Loucy (cell line): Measurements from ENCODE around the gene WWTR1.

Source experiments
- CTCF ChIP-seq: fragments of 200-600 bp; sonication (generic); conservative IDR thresholded peaks from 2 replicates; pipeline ENCODE4 v1.5.1; 2014; ENCODE audit warnings: mild to moderate bottlenecking, antibody characterized with exemption, low read length
- EZH2phosphoT487 ChIP-seq: fragments of 200-600 bp; IDR thresholded peaks from 2 replicates; pipeline ENCODE4 v1.6.1; 2018; ENCODE audit warnings: antibody characterized with exemption, mild to moderate bottlenecking, moderate library complexity, borderline replicate concordance

- TF ChIP-seq CTCF: no peak
- TF ChIP-seq EZH2phosphoT487: no peak
Observed at GRCh38 chr3:149662240-149662887, 4.5 kb upstream of the WWTR1 start.
